GM19463 (cell line): Measurements from ENCODE around the gene CRKL.

Experiments
- ATAC-seq: cut with Tn5 transposase; IDR thresholded peaks from one replicate; pipeline ENCODE4 v1.9.1; 2021; ENCODE audit warnings: mild to moderate bottlenecking, moderate library complexity; ENCODE audit not compliant: unreplicated experiment

Gene CRKL

DNA sequence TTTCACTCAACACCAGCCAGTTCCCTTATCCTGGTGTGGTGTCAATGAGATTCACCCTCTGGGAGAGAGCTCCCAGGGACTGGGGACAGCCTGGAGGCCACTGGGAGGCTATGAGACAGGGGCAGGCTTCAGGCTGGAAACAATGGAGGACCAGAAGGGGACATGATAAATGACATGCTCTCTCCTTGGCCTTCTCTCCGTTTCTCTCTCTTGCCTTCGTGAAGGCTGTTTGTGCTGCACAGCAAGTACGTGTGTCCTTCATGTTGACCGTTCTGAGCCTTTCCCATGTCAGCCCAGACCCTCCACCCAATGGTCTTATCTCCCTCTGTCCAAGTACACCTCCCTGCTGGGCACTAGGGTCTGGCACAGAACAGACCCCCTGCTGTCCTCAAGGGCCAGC is 63.3 kb downstream of the CRKL start:
- no peak for ATAC-seq

- no peak for ATAC-seq
Measured at GRCh38 chr22:20980938-20981722, 63.9 kb downstream of the CRKL start.

GRCh38 chr22:20981787-20982562 is 64.8 kb downstream of the CRKL start, which contains the start of gene LZTR1:
Gene LZTR1 (plus strand): TSS chr22:20982297. CDS start chr22:20982372, 75 bp downstream.
- ATAC-seq: peak; percentile 86

- no peak for ATAC-seq
Measured at GRCh38 chr22:20982563-20982882, 65.3 kb downstream of the CRKL start.

- no peak for ATAC-seq
Measured at GRCh38 chr22:20983081-20983771, 66.0 kb downstream of the CRKL start.

DNA sequence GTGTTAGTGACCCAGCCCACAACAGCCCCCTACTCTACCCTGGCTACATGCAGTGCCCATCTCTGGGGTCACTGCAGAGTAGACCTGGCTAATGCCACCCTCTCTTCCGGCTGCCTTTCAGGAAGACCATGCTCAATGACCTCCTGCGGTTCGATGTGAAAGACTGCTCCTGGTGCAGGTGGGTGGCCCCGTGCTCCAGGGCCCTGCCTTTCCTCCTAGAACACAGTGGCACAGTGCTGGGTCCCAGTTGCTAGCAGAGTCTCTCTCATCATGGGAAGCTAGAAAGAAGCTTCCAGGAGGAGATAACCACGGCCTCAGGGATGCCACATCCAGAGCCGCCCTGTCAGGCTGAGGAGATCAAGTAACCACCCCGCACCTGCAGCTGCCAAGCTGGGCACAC is 68.5 kb downstream of the CRKL start:
- ATAC-seq: no peak

- ATAC-seq: no peak
Measured at GRCh38 chr22:20986365-20986764, 69.2 kb downstream of the CRKL start.

GRCh38 chr22:20987375-20987774 is 70.2 kb downstream of the CRKL start:
- no peak for ATAC-seq

DNA sequence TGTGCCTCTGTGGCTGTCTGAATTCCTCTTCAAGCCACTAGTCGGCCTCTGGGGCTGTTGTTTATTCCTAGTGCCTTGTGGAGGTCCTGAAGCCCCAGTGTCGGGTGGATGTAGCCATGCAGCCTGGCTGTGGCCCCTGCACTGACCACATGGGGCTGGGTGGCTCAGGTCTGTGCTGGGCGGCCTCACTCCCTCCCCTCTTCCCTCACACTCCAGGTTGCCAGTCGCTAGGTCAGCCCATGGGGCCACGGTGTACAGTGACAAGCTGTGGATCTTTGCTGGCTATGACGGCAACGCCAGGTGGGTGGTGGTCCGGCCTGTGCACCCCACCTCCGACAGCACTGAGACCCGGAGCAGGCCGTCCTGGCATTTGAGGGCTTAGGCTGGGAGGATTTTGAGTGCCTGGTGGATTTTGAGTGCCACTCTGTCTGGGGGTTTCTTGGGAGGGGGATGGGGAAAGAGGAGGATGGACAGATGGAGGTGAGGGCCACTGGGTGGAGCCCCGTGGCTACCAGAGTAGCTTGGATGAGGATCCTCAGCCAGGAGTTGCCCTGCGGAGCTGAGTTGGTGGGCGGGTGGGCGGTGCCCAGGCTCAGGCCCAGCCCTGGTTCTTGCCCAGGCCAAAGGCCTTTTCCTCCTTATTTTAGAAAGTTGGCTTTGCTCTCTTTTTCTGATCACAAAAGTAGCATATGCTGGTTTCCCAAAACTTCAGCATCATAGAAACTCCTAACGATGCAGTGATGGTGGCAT is 71.5 kb downstream of the CRKL start:
- ATAC-seq: no peak

- ATAC-seq: no peak
Measured at GRCh38 chr22:20989323-20990138, 72.3 kb downstream of the CRKL start.

GRCh38 chr22:20990184-20991180 is 73.3 kb downstream of the CRKL start:
- no peak for ATAC-seq

DNA sequence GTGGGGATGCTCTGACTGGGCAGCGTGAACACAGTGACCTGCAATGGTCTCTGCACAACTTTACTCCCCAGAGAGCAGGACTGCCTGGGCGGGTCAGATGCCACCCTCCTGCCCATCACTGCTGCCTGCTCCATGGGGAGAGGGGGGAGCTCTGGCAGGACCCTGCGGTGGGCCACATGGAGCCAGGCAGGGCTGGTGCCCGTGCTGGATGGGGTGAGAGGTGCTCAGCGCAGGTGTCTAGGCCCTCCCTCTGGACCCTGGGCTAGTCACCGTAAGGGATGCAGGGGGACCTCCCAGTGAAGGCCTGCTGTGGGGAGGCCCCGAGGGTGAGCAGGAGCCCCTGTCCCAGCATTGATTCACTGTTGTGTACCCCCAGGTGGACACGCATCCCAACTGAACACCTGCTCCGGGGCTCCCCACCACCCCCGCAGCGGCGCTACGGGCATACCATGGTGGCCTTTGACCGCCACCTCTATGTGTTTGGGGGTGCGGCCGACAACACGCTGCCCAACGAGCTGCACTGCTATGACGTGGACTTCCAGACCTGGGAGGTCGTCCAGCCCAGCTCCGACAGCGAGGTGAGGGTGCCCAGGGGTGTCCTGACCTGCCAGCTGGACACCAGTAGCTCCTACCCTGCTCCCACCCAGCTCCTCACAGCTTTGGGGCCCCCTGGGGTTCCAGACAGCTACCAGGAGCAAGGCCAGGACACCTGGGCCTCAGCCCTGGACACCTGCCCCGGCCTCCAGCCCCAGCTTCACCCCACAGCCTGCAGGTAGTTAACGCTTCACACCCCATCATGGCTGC is 74.2 kb downstream of the CRKL start:
- ATAC-seq: no peak

GRCh38 chr22:20992056-20992442 is 74.8 kb downstream of the CRKL start:
- no peak for ATAC-seq

DNA sequence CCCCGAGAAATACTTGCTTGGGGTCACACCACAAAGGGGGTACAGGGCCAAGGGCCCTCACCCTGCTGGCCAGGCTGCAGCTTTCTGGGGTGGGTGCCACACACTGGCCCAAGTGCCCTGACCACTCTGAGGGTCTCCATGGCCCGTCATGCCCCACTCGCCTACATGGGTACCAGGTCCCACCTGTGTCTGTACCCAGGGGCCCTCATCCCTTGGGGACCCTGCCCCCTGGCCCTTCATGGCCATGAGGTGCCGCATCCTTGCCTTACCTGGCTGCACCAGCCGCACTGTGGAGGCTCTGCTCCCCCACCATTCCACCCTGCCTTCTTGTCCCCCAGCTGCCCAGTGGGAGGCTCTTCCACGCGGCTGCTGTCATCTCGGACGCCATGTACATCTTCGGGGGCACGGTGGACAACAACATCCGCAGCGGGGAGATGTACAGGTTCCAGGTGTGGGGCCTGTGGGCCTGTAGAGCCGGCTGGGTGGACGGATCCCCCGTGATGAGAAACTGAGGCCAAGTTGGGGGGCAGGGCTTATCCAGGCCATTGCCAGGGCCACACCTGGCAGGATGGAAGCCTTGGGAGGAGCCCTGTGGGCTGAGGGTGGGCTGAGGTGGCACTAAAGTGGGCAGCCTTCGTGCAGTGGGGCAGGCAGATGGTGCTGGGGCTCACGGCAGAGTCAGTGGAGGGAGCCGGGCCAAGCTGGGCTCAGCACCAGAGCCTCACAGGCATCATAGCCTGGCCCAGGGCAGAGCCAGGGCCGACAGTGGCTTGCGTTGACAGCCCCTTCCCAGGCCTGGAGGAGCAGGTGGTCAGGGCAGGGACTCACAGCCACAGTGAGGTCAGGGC is 75.5 kb downstream of the CRKL start:
- no peak for ATAC-seq

GRCh38 chr22:20993304-20994127 is 76.3 kb downstream of the CRKL start:
- ATAC-seq: no peak

DNA sequence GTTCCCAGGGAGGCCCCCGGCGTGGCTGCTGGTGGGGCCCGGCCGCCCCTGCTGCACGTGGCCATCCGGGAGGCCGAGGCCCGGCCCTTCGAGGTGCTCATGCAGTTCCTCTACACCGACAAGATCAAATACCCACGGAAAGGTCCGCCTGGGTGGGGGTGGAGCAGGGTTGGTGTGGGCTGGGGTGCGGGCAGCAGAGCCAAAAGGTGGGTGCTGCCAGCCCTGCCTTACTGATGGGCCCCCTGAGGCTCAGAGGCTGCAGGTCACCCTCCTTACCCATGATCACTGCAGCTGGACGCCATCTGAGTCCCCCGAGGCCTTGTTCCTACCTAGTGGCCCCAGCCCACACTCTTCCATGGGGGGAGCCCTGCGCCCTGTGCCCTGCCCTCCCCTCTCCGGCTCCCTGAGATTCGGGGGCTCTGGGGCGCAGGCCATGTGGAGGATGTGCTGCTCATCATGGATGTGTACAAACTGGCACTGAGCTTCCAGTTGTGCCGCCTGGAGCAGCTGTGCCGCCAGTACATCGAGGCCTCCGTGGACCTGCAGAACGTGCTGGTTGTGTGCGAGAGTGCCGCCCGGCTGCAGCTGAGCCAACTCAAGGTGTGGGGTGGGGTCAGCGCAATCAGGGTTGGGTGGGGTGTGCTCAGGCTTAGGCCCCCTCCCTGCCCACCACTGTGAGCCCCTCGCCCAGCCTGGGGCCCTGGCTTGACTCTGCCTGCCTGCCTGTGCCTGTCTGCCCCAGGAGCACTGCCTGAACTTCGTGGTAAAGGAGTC is 77.1 kb downstream of the CRKL start:
- no peak for ATAC-seq
